B cell (primary cell): ENCODE measurements around the gene UBE2U. TPM values are rescaled to one million over a fixed set of nuclear protein-coding genes. Genes with fewer than 3 reads are reported as not detected.
"Not testable (repeated sequence)": the region's sequence is repeated elsewhere in the genome, so short reads cannot be mapped to it uniquely, and the experiment has no call there.

ENCODE experiments used
- ATAC-seq: fragments of 200-7000 bp; cut with Tn5 transposase; one replicate; pipeline ENCODE4 v1.10.0; 2021; ENCODE audit warnings: low read depth, mild to moderate bottlenecking, moderate number of reproducible peaks, moderate library complexity
- CTCF ChIA-PET: fragments of 350-600 bp; sonication (Branson Sonifier 250); formaldehyde crosslinking; loops from one replicate; lab custom pipeline; 2021; ENCODE audit warnings: antibody characterized with exemption, inconsistent platforms; lab: Charles Lee
- POLR2A ChIA-PET: fragments of 350-600 bp; sonication (Branson Sonifier 250); formaldehyde crosslinking; loops from one replicate; lab custom pipeline; 2021; ENCODE audit warnings: antibody characterized with exemption; lab: Charles Lee
- DNase-seq: peaks from one replicate; pipeline ENCODE4 v3.0.0; 2013
- H2AFZ ChIP-seq: 2 replicates; pipeline ENCODE4 v1.6.1; 2012; ENCODE audit warnings: mild to moderate bottlenecking, low read depth, low read length; ENCODE audit not compliant: insufficient read depth, poor library complexity, severe bottlenecking
- H3K27ac ChIP-seq, 2 donors: 1 replicate in 1 of 2; 2 replicates in 1 of 2; pipeline ENCODE4 v1.5.1; 2012 to 2013; ENCODE audit warnings: low read length in 2 of 2, mild to moderate bottlenecking in 2 of 2, moderate library complexity in 1 of 2
- H3K27me3 ChIP-seq, 4 experiments: fragments of 200-600 bp in 1 of 4; sonication (generic) in 1 of 4; replicated peaks in 1 of 4; 1 replicate in 2 of 4; 2 replicates in 2 of 4; pipeline versions ENCODE4 v1.6.1 to v1.7.0; 2013 to 2016; ENCODE audit warnings: low read length in 3 of 4, mild to moderate bottlenecking in 2 of 4, mixed read lengths in 1 of 4, moderate library complexity in 1 of 4; ENCODE audit not compliant: insufficient read depth in 4 of 4, control insufficient read depth in 3 of 4; ENCODE audit errors: control extremely low read depth in 1 of 4
- H3K36me3 ChIP-seq, 2 experiments: replicated peaks in 1 of 2; 1 replicate in 1 of 2; 2 replicates in 1 of 2; pipeline versions ENCODE4 v1.6.1 to v1.7.1; 2013; ENCODE audit warnings: low read length in 1 of 2; ENCODE audit not compliant: insufficient read depth in 2 of 2, control insufficient read depth in 1 of 2; ENCODE audit errors: control extremely low read depth in 1 of 2, extremely low read depth in 1 of 2
- H3K4me1 ChIP-seq, 2 donors: fragments of 200-600 bp in 1 of 2; sonication (generic) in 1 of 2; 1 replicate in 1 of 2; 2 replicates in 1 of 2; pipeline versions ENCODE4 v1.5.1 to v1.6.1; 2013 to 2017; ENCODE audit warnings: low read length in 2 of 2; ENCODE audit not compliant: control insufficient read depth in 2 of 2, insufficient read depth in 2 of 2
- H3K4me2 ChIP-seq: replicated peaks from 2 replicates; pipeline ENCODE3; 2012; ENCODE audit warnings: mild to moderate bottlenecking, low read depth, low read length; ENCODE audit not compliant: poor library complexity, severe bottlenecking
- H3K4me3 ChIP-seq, 5 experiments: fragments of 200-600 bp in 1 of 5; sonication (generic) in 1 of 5; 1 replicate in 3 of 5; 2 replicates in 2 of 5; pipeline versions ENCODE4 v1.5.1 to v1.7.0; 2011 to 2016; ENCODE audit warnings: low read length in 4 of 5, mild to moderate bottlenecking in 4 of 5, low read depth in 2 of 5, control low read depth in 1 of 5, moderate library complexity in 1 of 5; ENCODE audit not compliant: insufficient read depth in 1 of 5; ENCODE audit errors: control extremely low read depth in 1 of 5, extremely low read depth in 1 of 5
- H3K79me2 ChIP-seq: fragments of 200-600 bp; sonication (generic); one replicate; pipeline ENCODE4 v1.6.0; 2016; ENCODE audit warnings: low read length; ENCODE audit not compliant: control insufficient read depth, insufficient read depth
- H3K9ac ChIP-seq: fragments of 200-600 bp; sonication (generic); 2 replicates; pipeline ENCODE4 v1.6.1; 2017; ENCODE audit warnings: mild to moderate bottlenecking, low read length, moderate library complexity
- H3K9me3 ChIP-seq, 3 donors: one replicate each; pipeline versions ENCODE4 v1.6.1 to v1.7.1; 2013; ENCODE audit warnings: low read length in 2 of 3; ENCODE audit not compliant: control insufficient read depth in 2 of 3, insufficient read depth in 1 of 3; ENCODE audit errors: control extremely low read depth in 1 of 3
- H4K20me1 ChIP-seq: 2 replicates; pipeline ENCODE4 v1.6.0; 2012; ENCODE audit warnings: mild to moderate bottlenecking, low read length; ENCODE audit not compliant: insufficient read depth, control insufficient read depth, poor library complexity, severe bottlenecking
- H3K27ac Mint-ChIP-seq: one replicate; pipeline ENCODE4 v1.8.0; 2021; ENCODE audit warnings: mixed read lengths
- H3K27me3 Mint-ChIP-seq: one replicate; pipeline ENCODE4 v1.8.0; 2021; ENCODE audit warnings: mixed read lengths
- H3K4me1 Mint-ChIP-seq: one replicate; pipeline ENCODE4 v1.8.0; 2021; ENCODE audit warnings: mixed read lengths
- H3K4me3 Mint-ChIP-seq: one replicate; pipeline ENCODE4 v1.8.0; 2021; ENCODE audit warnings: mixed read lengths
- H3K9me3 Mint-ChIP-seq: one replicate; pipeline ENCODE4 v1.8.0; 2022; ENCODE audit warnings: mixed read lengths; ENCODE audit not compliant: insufficient read depth
- EZH2 ChIP-seq: IDR thresholded peaks from 2 replicates; pipeline ENCODE4 v1.6.1; 2012; ENCODE audit warnings: borderline replicate concordance, low read depth, mild to moderate bottlenecking, moderate library complexity, low read length; ENCODE audit not compliant: insufficient read depth, poor library complexity, severe bottlenecking
- WGBS: methylation state at CpG from one replicate; pipeline ENCODE4 v1.1.5; 2013; ENCODE audit warnings: missing lambda C conversion rate; ENCODE audit not compliant: insufficient coverage; 5-methylcytosine and 5-hydroxymethylcytosine counted together
- intact Hi-C: fragments of 100-400 bp; cut with micrococcal nuclease; formaldehyde crosslinking; loops from one replicate; pipeline ENCODE4 v1.10.0; 2022
- polyA plus RNA-seq: library from polyadenylated mRNA; depleted of rRNA; stranded (reverse); fragments of >200 nt; gene quantifications from 2 replicates; pipeline ENCODE4 v1.2.3, GENCODE V29; 2012
- total RNA-seq, 2 donors: library from RNA; stranded (reverse); fragments of 120-200 nt in 1 of 2; gene quantifications; 1 replicate in 1 of 2; 2 replicates in 1 of 2; pipeline versions ENCODE4 v1.2.3 to v1.2.4, GENCODE V29; 2013 to 2022
- TF ChIP-seq, protein P1 (sequence below): fragments of 200-600 bp; IDR thresholded peaks from one replicate; pipeline ENCODE4 v1.8.0; 2022; ENCODE audit warnings: antibody characterized with exemption, mild to moderate bottlenecking

UBE2U gene
- total and polyA plus RNA-seq, 2 donors (not counting 1 experiment from before 2014, with no cell fraction given): not detected

DNA sequence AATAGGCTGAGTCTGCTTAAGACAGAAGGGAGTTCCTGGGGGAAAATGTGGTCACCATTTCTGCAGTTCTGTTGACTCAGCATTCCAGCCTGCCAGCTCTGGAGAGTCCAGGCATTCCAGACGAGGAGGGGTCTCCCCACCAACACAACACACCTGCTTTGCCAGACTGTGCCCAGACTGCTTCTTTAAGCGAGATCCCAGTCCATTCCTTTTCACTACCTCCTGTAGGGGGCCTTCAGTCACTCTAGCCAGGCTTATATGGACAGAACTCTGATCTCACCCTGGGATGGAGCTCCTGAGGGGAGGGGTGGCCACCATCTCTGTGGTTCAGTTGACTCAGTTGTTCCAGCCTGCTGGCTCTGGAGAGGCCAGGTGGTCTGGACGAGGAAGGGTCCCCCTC lies 48.5 kb downstream of the UBE2U start:
- Mint-ChIP-seq H3K4me3 (no peak overlapping the region), H3K27ac (no peak overlapping the region), H3K27me3 (peaks cover 36% of the 10 kb centered on the region), H3K9me3 (no peaks in the 10 kb centered on the region), H3K4me1 (no peaks in the 10 kb centered on the region)
- Histone ChIP-seq H3K4me3 (no peak overlapping the region), H3K9ac (no peak overlapping the region), H3K36me3 (no peaks in the 10 kb centered on the region), H2AFZ (no peak overlapping the region), H3K4me2 (no peak overlapping the region), H3K27me3 (peaks cover 0 to 7% (median 1%) of the 10 kb centered on the region in 4 experiments), H3K79me2 (no peaks in the 10 kb centered on the region), H4K20me1 (no peaks in the 10 kb centered on the region), H3K27ac (no peak overlapping the region), H3K4me1 (no peaks in the 10 kb centered on the region), H3K9me3 (peaks cover 0 to 6% (median 0%) of the 10 kb centered on the region in 3 donors)
- TF ChIP-seq, protein P1, sequence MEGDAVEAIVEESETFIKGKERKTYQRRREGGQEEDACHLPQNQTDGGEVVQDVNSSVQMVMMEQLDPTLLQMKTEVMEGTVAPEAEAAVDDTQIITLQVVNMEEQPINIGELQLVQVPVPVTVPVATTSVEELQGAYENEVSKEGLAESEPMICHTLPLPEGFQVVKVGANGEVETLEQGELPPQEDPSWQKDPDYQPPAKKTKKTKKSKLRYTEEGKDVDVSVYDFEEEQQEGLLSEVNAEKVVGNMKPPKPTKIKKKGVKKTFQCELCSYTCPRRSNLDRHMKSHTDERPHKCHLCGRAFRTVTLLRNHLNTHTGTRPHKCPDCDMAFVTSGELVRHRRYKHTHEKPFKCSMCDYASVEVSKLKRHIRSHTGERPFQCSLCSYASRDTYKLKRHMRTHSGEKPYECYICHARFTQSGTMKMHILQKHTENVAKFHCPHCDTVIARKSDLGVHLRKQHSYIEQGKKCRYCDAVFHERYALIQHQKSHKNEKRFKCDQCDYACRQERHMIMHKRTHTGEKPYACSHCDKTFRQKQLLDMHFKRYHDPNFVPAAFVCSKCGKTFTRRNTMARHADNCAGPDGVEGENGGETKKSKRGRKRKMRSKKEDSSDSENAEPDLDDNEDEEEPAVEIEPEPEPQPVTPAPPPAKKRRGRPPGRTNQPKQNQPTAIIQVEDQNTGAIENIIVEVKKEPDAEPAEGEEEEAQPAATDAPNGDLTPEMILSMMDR: no peak
- TF ChIP-seq EZH2: no peak
- 71% methylated on average over 2 of the region's 3 CpGs for WGBS
- no peak for DNase-seq
- CTCF ChIA-PET: no interaction called here
- POLR2A ChIA-PET: no interaction called here
- intact Hi-C loops: no loop called here
- ATAC-seq: no peak

DNA sequence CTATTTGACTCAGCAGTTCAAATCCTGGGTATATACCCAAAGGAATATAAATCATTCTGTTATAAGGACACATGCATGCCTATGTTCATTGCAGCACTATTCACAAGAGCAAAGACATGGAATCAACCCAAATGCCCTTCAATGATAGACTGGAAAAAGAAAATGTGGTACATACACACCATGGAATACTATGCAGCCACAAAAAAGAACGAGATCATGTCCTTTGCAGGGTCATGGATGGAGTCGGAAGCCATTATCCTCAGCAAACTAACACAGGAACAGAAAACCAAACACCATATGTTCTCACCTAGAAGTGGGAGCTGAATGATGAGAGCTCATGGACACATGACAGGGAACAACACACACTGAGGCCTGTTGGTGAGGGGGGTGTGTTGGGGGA lies 53.8 kb downstream of the UBE2U start:
- ATAC-seq, intact Hi-C loops: not testable (repeated sequence)
- peaks cover 26% of the 10 kb centered on the region for H3K27me3 Mint-ChIP-seq

DNA sequence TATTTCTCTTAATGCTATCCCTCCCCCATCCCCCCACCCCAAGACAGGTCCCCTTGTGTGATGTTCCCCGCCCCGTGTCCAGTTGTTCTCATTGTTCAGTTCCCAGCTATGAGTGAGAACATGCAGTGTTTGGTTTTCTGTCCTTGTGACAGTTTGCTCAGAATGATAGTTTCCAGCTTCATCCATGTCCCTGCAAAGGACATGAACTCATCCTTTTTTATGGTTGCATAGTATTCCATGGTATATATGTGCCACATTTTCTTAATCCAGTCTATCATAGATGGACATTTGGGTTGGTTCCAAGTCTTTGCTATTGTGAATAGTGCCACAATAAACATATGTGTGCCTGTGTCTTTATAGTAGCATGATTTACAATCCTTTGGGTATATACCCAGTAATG lies 55.0 kb downstream of the UBE2U start:
- H3K9me3 ChIP-seq, H4K20me1 ChIP-seq, H3K4me1 ChIP-seq, CTCF ChIA-PET, H3K27ac Mint-ChIP-seq, intact Hi-C loops, ATAC-seq, DNase-seq, H3K36me3 ChIP-seq, H3K9me3 Mint-ChIP-seq, H3K79me2 ChIP-seq, H3K4me1 Mint-ChIP-seq, POLR2A ChIA-PET, H3K4me3 ChIP-seq, H3K4me2 ChIP-seq, H2AFZ ChIP-seq, H3K27me3 ChIP-seq, H3K9ac ChIP-seq, H3K27ac ChIP-seq, H3K4me3 Mint-ChIP-seq: not testable (repeated sequence)
- WGBS: no CpG with 5 or more reads among the region's 2 CpGs
- H3K27me3 Mint-ChIP-seq: peaks cover 28% of the 10 kb centered on the region

More for the DNA sequence above, 53.8 kb downstream of the UBE2U start:
- DNase-seq, H3K9ac ChIP-seq, H3K4me1 Mint-ChIP-seq, H3K4me2 ChIP-seq, H3K4me3 ChIP-seq, H3K4me1 ChIP-seq, POLR2A ChIA-PET, H3K9me3 Mint-ChIP-seq, H4K20me1 ChIP-seq, H3K9me3 ChIP-seq, H3K27ac Mint-ChIP-seq, H2AFZ ChIP-seq, H3K79me2 ChIP-seq, H3K4me3 Mint-ChIP-seq, H3K27ac ChIP-seq, H3K36me3 ChIP-seq, H3K27me3 ChIP-seq: not testable (repeated sequence)
- CTCF ChIA-PET: interaction anchor here (1.3 to 1.8 kb wide), 2 partner anchors 10 to 11 kb away, joined by 3 to 5 read pairs; no protein-coding TSS in a partner anchor
- 80% methylated on average over 1 of the region's 2 CpGs for WGBS
